Suprapubic skin (tissue), 3 donors: ENCODE results near the gene ELMOD1.

Source experiments
- CTCF ChIP-seq, 2 donors: fragments of 200-600 bp in 1 of 2; fragments of 450-650 bp in 1 of 2; sonication (generic) in 1 of 2; IDR thresholded peaks; one replicate each; pipeline ENCODE4 v1.5.1; 2016 to 2019; ENCODE audit warnings: antibody characterized with exemption in 2 of 2, mild to moderate bottlenecking in 1 of 2, moderate library complexity in 1 of 2
- POLR2A ChIP-seq, 2 donors: fragments of 450-650 bp; IDR thresholded peaks; one replicate each; pipeline ENCODE4 v1.6.1; 2017; ENCODE audit warnings: antibody characterized with exemption in 2 of 2, mild to moderate bottlenecking in 2 of 2, moderate library complexity in 2 of 2

- no peak for TF ChIP-seq POLR2A (IDR thresholded peaks at IDR 0.05)
- no peak for TF ChIP-seq CTCF (IDR thresholded peaks at IDR 0.05)
These were observed 57.3 kb downstream of the ELMOD1 start for GRCh38 chr11:107648242-107648641.
